CD14-positive monocyte (primary cell): ENCODE data around the gene PRR22. TPM values are rescaled to one million over a fixed set of nuclear protein-coding genes. Genes with fewer than 3 reads are reported as not detected.
A peak's percentile ranks its signal among the peaks of the same experiment; 100 is the strongest.

ENCODE experiments used
- DNase-seq, 3 donors: peaks; one replicate each; pipeline ENCODE4 v3.0.0-alpha.2; 2011 to 2022
- H2AFZ ChIP-seq: 2 replicates; pipeline ENCODE4 v1.6.0; 2012; ENCODE audit warnings: mild to moderate bottlenecking, low read depth, low read length, inconsistent platforms; ENCODE audit not compliant: insufficient read depth, poor library complexity, severe bottlenecking
- H3K27ac ChIP-seq, 2 donors: 1 replicate in 1 of 2; 2 replicates in 1 of 2; pipeline ENCODE4 v1.5.1; 2012 to 2013; ENCODE audit warnings: low read length in 2 of 2, control low read depth in 1 of 2, inconsistent platforms in 1 of 2, low read depth in 1 of 2, mild to moderate bottlenecking in 1 of 2
- H3K27me3 ChIP-seq, 2 donors: one replicate each; pipeline versions ENCODE4 v1.6.0 to v1.6.1; 2011 to 2013; ENCODE audit warnings: low read length in 2 of 2; ENCODE audit not compliant: control insufficient read depth in 2 of 2, insufficient read depth in 2 of 2
- H3K36me3 ChIP-seq, 2 donors: replicated peaks in 1 of 2; 1 replicate in 1 of 2; 2 replicates in 1 of 2; pipeline versions ENCODE4 v1.5.1 to v1.6.1; 2012 to 2013; ENCODE audit warnings: low read length in 2 of 2, control low read depth in 1 of 2, inconsistent platforms in 1 of 2, mild to moderate bottlenecking in 1 of 2; ENCODE audit not compliant: insufficient read depth in 2 of 2, control insufficient read depth in 1 of 2
- H3K4me1 ChIP-seq, 2 donors: 1 replicate in 1 of 2; 2 replicates in 1 of 2; pipeline versions ENCODE4 v1.5.1 to v1.6.1; 2012 to 2013; ENCODE audit warnings: low read length in 2 of 2, control low read depth in 1 of 2, inconsistent platforms in 1 of 2, mild to moderate bottlenecking in 1 of 2, moderate library complexity in 1 of 2; ENCODE audit not compliant: insufficient read depth in 2 of 2, control insufficient read depth in 1 of 2
- H3K4me2 ChIP-seq: replicated peaks from 2 replicates; pipeline ENCODE3; 2012; ENCODE audit warnings: low read length, moderate library complexity, mild to moderate bottlenecking; ENCODE audit not compliant: poor library complexity, severe bottlenecking; ENCODE audit errors: extremely low read depth
- H3K4me3 ChIP-seq, 3 experiments: fragments of 200-600 bp in 1 of 3; sonication (generic) in 1 of 3; replicated peaks in 1 of 3; 1 replicate in 2 of 3; 2 replicates in 1 of 3; pipeline ENCODE4 v1.5.1; 2011 to 2013; ENCODE audit warnings: low read length in 3 of 3, mild to moderate bottlenecking in 3 of 3, control low read depth in 2 of 3, low read depth in 2 of 3, inconsistent platforms in 1 of 3, moderate library complexity in 1 of 3
- H3K79me2 ChIP-seq: 2 replicates; pipeline ENCODE4 v1.6.0; 2012; ENCODE audit warnings: mild to moderate bottlenecking, control low read depth, inconsistent platforms, low read length, moderate library complexity; ENCODE audit not compliant: insufficient read depth
- H3K9ac ChIP-seq: 2 replicates; pipeline ENCODE4 v1.6.0; 2017; ENCODE audit warnings: low read length, mild to moderate bottlenecking; ENCODE audit not compliant: insufficient read depth, poor library complexity, severe bottlenecking
- H3K9me3 ChIP-seq, 2 donors: replicated peaks in 1 of 2; 1 replicate in 1 of 2; 2 replicates in 1 of 2; pipeline versions ENCODE4 v1.5.1 to v1.6.1; 2012 to 2013; ENCODE audit warnings: low read length in 2 of 2, control low read depth in 1 of 2; ENCODE audit not compliant: control insufficient read depth in 1 of 2, insufficient read depth in 1 of 2
- H4K20me1 ChIP-seq: 2 replicates; pipeline ENCODE4 v1.6.0; 2012; ENCODE audit warnings: mild to moderate bottlenecking, low read length, control low read depth, moderate library complexity; ENCODE audit not compliant: insufficient read depth
- H3K27ac Mint-ChIP-seq, 7 donors: one replicate each; pipeline ENCODE4 v1.8.0; 2020; ENCODE audit warnings: mild to moderate bottlenecking in 7 of 7, mixed read lengths in 7 of 7, moderate library complexity in 6 of 7, inconsistent platforms in 2 of 7
- H3K27me3 Mint-ChIP-seq, 3 donors: one replicate each; pipeline ENCODE4 v1.8.0; 2021 to 2022; ENCODE audit warnings: low read depth in 3 of 3, mild to moderate bottlenecking in 3 of 3, mixed read lengths in 3 of 3, moderate library complexity in 3 of 3, inconsistent platforms in 1 of 3
- H3K36me3 Mint-ChIP-seq, 2 donors: one replicate each; pipeline ENCODE4 v1.8.0; 2020; ENCODE audit warnings: mixed read lengths in 2 of 2, inconsistent platforms in 1 of 2, mild to moderate bottlenecking in 1 of 2
- H3K4me1 Mint-ChIP-seq: one replicate; pipeline ENCODE4 v1.8.0; 2020; ENCODE audit warnings: mild to moderate bottlenecking, mixed read lengths
- H3K4me3 Mint-ChIP-seq, 2 donors: one replicate each; pipeline ENCODE4 v1.8.0; 2020; ENCODE audit warnings: mild to moderate bottlenecking in 2 of 2, mixed read lengths in 2 of 2, moderate library complexity in 1 of 2
- H3K9me3 Mint-ChIP-seq, 7 donors: one replicate each; pipeline ENCODE4 v1.8.0; 2020 to 2022; ENCODE audit warnings: mixed read lengths in 7 of 7, mild to moderate bottlenecking in 6 of 7, moderate library complexity in 6 of 7, inconsistent platforms in 2 of 7
- WGBS: methylation state at CpG from one replicate; pipeline ENCODE4 v1.1.5; 2013; ENCODE audit warnings: missing lambda C conversion rate; ENCODE audit not compliant: insufficient coverage; 5-methylcytosine and 5-hydroxymethylcytosine counted together
- intact Hi-C, 2 donors: fragments of 100-400 bp; cut with micrococcal nuclease; formaldehyde crosslinking; loops; one replicate each; pipeline versions ENCODE4 v1.15.0 to v1.15.1; 2023
- polyA plus RNA-seq, 3 donors: library from polyadenylated mRNA; depleted of rRNA in 1 of 3; unstranded in 2 of 3; stranded (reverse) in 1 of 3; fragments of 300-500 nt in 2 of 3; fragments of >200 nt in 1 of 3; fragmentation: Illumina TruSeq in 2 of 3; gene quantifications; 1 replicate in 2 of 3; 2 replicates in 1 of 3; pipeline ENCODE4 v1.2.3, GENCODE V29; 2012 to 2021
- TF ChIP-seq, protein P1 (sequence below): fragments of 200-600 bp; IDR thresholded peaks from one replicate; pipeline ENCODE4 v1.8.0; 2022; ENCODE audit warnings: antibody characterized with exemption, mild to moderate bottlenecking

PRR22 gene
- polyA plus RNA-seq, 3 donors, result 0.15 to 1.6 TPM; not detected in 1

DNA sequence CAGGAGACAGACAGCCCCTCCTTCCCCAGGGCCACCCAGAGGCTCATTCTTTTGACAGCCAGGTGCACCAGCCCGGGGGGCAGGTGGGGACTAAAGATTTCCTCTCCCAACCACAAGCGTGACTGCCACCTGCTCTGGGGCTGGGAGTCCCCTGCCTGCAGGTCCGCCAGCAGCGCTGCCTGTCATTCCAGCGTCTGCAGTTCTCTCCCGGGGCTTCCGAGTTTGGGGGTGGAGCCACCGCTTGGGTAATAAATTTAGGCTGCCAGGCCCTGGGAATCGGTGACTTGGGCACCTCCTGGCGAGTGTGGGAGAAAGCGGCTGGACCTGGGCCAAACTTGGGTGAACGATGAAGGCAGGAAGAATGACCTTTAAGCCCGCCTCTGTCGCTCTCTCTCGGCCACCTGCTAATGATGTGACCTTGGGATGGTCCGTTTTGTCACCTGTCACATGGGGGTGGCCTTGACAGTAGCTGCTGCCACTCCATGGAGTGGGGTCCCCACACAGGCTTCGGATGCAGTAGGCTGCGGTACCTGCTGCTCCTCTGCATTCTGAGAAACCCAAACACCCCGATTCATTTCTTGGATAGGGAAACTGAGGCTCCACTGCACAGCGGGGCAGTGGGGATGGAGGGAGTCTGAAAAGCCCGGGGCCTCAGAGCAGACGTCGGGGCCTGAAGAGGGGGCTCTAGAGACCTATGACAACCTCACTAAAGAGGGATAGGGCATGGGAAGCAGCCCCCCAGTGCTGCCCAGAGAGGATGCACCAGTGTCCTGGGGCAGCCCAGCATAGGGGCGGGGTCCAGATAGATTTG, 42.2 kb upstream of the PRR22 start:
- H4K20me1 ChIP-seq, result no peaks in the 10 kb centered on the region
- H3K4me2 ChIP-seq, result no peak overlapping the region
- WGBS, result 6% methylated on average over 19 of the region's 24 CpGs
- H3K4me1 ChIP-seq, result peaks cover 19 to 26% of the 10 kb centered on the region in 2 donors
- TF ChIP-seq, protein P1, sequence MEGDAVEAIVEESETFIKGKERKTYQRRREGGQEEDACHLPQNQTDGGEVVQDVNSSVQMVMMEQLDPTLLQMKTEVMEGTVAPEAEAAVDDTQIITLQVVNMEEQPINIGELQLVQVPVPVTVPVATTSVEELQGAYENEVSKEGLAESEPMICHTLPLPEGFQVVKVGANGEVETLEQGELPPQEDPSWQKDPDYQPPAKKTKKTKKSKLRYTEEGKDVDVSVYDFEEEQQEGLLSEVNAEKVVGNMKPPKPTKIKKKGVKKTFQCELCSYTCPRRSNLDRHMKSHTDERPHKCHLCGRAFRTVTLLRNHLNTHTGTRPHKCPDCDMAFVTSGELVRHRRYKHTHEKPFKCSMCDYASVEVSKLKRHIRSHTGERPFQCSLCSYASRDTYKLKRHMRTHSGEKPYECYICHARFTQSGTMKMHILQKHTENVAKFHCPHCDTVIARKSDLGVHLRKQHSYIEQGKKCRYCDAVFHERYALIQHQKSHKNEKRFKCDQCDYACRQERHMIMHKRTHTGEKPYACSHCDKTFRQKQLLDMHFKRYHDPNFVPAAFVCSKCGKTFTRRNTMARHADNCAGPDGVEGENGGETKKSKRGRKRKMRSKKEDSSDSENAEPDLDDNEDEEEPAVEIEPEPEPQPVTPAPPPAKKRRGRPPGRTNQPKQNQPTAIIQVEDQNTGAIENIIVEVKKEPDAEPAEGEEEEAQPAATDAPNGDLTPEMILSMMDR, result no peak
- no peak overlapping the region for H3K27ac ChIP-seq
- H3K36me3 Mint-ChIP-seq, result no peaks in the 10 kb centered on the region
- H3K27ac Mint-ChIP-seq, result peak overlapping the region in 3 of 7 donors; percentile 36 to 84 (median 82)
- peak in 2 of 3 donors; percentile 12 to 32 for DNase-seq
- peaks cover 0 to 5% of the 10 kb centered on the region in 2 donors for H3K9me3 ChIP-seq
- peaks cover 15 to 39% (median 23%) of the 10 kb centered on the region in 3 donors for H3K27me3 Mint-ChIP-seq
- intact Hi-C loops, result no loop called here
- no peaks in the 10 kb centered on the region for H3K79me2 ChIP-seq
- no peaks in the 10 kb centered on the region for H3K36me3 ChIP-seq
- peak overlapping the region; percentile 78 for H3K4me3 Mint-ChIP-seq
- H3K4me3 ChIP-seq, result peak overlapping the region in 1 of 3 experiments; percentile 70
- H3K9me3 Mint-ChIP-seq, result peaks cover 2 to 15% (median 9%) of the 10 kb centered on the region in 7 donors
- peaks cover 0 to 19% of the 10 kb centered on the region in 2 donors for H3K27me3 ChIP-seq
- H3K4me1 Mint-ChIP-seq, result peaks cover 18% of the 10 kb centered on the region
- H2AFZ ChIP-seq, result peak overlapping the region; percentile 81
- no peak overlapping the region for H3K9ac ChIP-seq

- H3K36me3 Mint-ChIP-seq, result no peaks in the 10 kb centered on the region
- H3K4me1 ChIP-seq, result peaks cover 19 to 26% of the 10 kb centered on the region in 2 donors
- H3K79me2 ChIP-seq, result no peaks in the 10 kb centered on the region
- H3K36me3 ChIP-seq, result no peaks in the 10 kb centered on the region
- H4K20me1 ChIP-seq, result no peaks in the 10 kb centered on the region
- TF ChIP-seq, protein P1, result no peak
- intact Hi-C loops, result no loop called here
- H3K27me3 ChIP-seq, result peaks cover 0 to 19% of the 10 kb centered on the region in 2 donors
- H3K4me3 ChIP-seq, result no peak overlapping the region
- H2AFZ ChIP-seq, result no peak overlapping the region
- peaks cover 2 to 15% (median 9%) of the 10 kb centered on the region in 7 donors for H3K9me3 Mint-ChIP-seq
- no peak overlapping the region for H3K27ac Mint-ChIP-seq
- no peak overlapping the region for H3K4me2 ChIP-seq
- peaks cover 18% of the 10 kb centered on the region for H3K4me1 Mint-ChIP-seq
- peaks cover 0 to 5% of the 10 kb centered on the region in 2 donors for H3K9me3 ChIP-seq
- no peak for DNase-seq
- H3K27me3 Mint-ChIP-seq, result peaks cover 22 to 42% (median 23%) of the 10 kb centered on the region in 3 donors
- no peak overlapping the region for H3K9ac ChIP-seq
- no peak overlapping the region for H3K4me3 Mint-ChIP-seq
- 93% methylated on average over 18 of the region's 21 CpGs for WGBS
- H3K27ac ChIP-seq, result no peak overlapping the region
Observed at GRCh38 chr19:5825178-5825577, 40.6 kb upstream of the PRR22 start.
